Thoracic aorta (tissue), 2 donors: ENCODE measurements around the gene CTNNA3. TPM values are rescaled to one million over a fixed set of nuclear protein-coding genes. Genes with fewer than 3 reads are reported as not detected.

Source experiments
- ATAC-seq: fragments of 150-250 bp; one replicate; pipeline ENCODE4 v1.8.0; 2017; ENCODE audit warnings: low read depth; ENCODE audit not compliant: insufficient number of reproducible peaks, low FRiP score
- DNase-seq: peaks from one replicate; pipeline ENCODE4 v3.0.0-alpha.2; 2020; ENCODE audit warnings: low spot score
- H3K27ac ChIP-seq, 2 donors: fragments of 200-600 bp; sonication (generic); 1 replicate in 1 of 2; 2 replicates in 1 of 2; pipeline ENCODE4 v1.5.1; 2016; ENCODE audit warnings: mild to moderate bottlenecking in 2 of 2, moderate library complexity in 2 of 2
- H3K27me3 ChIP-seq: fragments of 200-600 bp; sonication (generic); replicated peaks from 2 replicates; pipeline ENCODE4 v1.6.0; 2016; ENCODE audit warnings: mild to moderate bottlenecking; ENCODE audit not compliant: insufficient read depth
- H3K36me3 ChIP-seq: fragments of 200-600 bp; sonication (generic); one replicate; pipeline ENCODE4 v1.5.1; 2016
- H3K4me1 ChIP-seq, 2 donors: fragments of 200-600 bp; sonication (generic); 1 replicate in 1 of 2; 2 replicates in 1 of 2; pipeline versions ENCODE4 v1.5.1 to v1.6.0; 2016; ENCODE audit warnings: low read depth in 2 of 2, mild to moderate bottlenecking in 1 of 2; ENCODE audit not compliant: control insufficient read depth in 1 of 2
- H3K4me3 ChIP-seq: fragments of 200-600 bp; sonication (generic); 2 replicates; pipeline ENCODE4 v1.5.1; 2016; ENCODE audit warnings: mild to moderate bottlenecking
- H3K9me3 ChIP-seq: fragments of 200-600 bp; sonication (generic); 2 replicates; pipeline ENCODE4 v1.5.1; 2016
- total RNA-seq, 2 donors: library from RNA; depleted of rRNA; stranded (reverse); fragments of >200 nt; gene quantifications; one replicate each; pipeline versions ENCODE4 v1.1.0 to v1.2.3, GENCODE V29; 2016
- TF ChIP-seq, protein P1 (sequence below): fragments of 200-600 bp; sonication (generic); IDR thresholded peaks from one replicate; pipeline ENCODE4 v1.5.1; 2019; ENCODE audit warnings: antibody characterized with exemption

CTNNA3 gene
- total RNA-seq, 2 donors from 2014 or later, result 0.95 to 1.2 TPM

DNA sequence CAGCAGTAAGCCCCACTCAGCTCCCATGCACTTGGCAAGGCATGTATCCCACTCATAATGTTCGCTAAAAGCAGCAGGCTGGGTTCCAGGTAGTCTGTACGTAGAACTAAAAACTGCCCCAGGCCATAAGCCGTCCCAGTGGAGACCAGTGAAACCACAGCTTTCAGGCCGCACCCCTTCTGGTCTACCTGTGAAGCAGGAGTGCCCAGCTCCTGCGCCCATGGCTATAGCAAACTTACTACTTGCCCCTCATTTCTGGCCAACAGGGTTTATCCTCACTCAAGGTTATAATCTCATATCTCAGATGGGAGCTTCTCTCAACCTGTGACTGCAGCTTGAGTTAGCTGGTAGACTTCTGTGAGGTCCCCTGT lies 1108.3 kb downstream of the CTNNA3 start:
- ATAC-seq, result no peak
- Histone ChIP-seq H3K9me3 (no peaks in the 10 kb centered on the region), H3K27ac (no peak overlapping the region), H3K4me3 (no peak overlapping the region), H3K27me3 (no peaks in the 10 kb centered on the region), H3K36me3 (no peaks in the 10 kb centered on the region), H3K4me1 (no peaks in the 10 kb centered on the region)
- TF ChIP-seq, protein P1, sequence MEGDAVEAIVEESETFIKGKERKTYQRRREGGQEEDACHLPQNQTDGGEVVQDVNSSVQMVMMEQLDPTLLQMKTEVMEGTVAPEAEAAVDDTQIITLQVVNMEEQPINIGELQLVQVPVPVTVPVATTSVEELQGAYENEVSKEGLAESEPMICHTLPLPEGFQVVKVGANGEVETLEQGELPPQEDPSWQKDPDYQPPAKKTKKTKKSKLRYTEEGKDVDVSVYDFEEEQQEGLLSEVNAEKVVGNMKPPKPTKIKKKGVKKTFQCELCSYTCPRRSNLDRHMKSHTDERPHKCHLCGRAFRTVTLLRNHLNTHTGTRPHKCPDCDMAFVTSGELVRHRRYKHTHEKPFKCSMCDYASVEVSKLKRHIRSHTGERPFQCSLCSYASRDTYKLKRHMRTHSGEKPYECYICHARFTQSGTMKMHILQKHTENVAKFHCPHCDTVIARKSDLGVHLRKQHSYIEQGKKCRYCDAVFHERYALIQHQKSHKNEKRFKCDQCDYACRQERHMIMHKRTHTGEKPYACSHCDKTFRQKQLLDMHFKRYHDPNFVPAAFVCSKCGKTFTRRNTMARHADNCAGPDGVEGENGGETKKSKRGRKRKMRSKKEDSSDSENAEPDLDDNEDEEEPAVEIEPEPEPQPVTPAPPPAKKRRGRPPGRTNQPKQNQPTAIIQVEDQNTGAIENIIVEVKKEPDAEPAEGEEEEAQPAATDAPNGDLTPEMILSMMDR, result no peak
- DNase-seq, result no peak

DNA sequence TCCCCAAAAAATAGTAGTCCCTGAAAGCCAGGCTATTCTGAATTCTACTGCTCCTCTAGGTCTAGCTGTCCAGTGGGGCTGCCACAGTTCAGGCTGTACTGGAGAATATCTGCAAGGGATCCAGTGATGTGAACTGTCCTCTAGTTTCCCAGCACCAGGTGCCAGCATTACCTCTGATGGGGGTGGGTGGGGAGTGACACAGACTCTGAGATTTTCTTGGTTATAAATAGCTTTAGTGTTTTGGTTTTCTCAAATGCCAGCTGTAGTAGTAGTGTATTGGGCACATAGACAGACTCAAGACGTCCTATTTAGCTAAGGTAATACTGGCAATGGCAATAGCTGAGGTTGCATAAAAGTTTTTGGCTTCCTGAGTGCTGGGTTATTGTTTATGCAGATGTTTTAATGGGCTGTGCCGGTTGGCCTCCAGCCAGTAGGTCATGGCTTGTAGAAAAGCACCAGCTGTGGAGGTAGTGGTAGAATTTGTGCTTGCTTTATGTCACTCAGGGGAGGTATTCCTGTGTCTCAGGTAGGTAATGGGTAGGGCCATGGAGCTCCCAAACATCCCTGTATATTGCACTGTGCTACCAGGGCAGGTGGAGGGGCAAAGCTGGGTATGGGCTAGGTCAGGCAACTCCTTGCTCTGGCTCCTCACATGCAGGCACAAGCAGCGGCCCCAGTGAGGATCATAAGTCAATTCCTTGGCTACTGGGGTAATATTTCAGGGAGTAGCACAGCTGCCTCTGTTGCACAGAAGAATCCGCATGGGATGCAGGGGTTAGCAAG lies 1108.9 kb downstream of the CTNNA3 start:
- ATAC-seq, result no peak
- Histone ChIP-seq H3K27me3 (no peaks in the 10 kb centered on the region), H3K4me1 (no peaks in the 10 kb centered on the region)

DNA sequence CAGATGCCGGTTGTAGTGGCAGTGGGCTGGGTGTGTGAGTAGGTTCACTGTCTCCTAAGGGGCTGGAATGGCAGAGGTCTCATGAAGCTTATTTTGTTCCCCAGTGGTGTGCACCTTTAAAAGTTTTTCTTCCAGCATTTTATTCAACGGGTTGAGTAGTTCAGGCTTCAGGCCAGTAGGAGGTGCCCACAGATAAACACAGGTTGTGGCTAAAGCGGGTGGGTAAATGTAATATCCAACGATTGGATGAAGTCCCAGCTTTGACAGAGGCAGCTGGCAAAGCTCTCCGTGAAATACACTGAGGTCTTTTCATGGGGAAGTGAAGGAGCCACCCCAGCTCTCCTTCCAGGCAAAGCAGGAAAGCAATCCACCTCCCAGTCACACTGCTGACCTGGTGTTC lies 1109.9 kb downstream of the CTNNA3 start:
- DNase-seq (no peak), ATAC-seq (no peak)
- TF ChIP-seq, protein P1, result no peak
- Histone ChIP-seq H3K27me3 (no peaks in the 10 kb centered on the region), H3K36me3 (no peaks in the 10 kb centered on the region), H3K4me3 (no peak overlapping the region), H3K9me3 (no peaks in the 10 kb centered on the region), H3K4me1 (no peaks in the 10 kb centered on the region), H3K27ac (no peak overlapping the region)

More for the DNA sequence above, 1108.9 kb downstream of the CTNNA3 start:
- Histone ChIP-seq H3K9me3 (no peaks in the 10 kb centered on the region), H3K27ac (no peak overlapping the region), H3K36me3 (no peaks in the 10 kb centered on the region), H3K4me3 (no peak overlapping the region)
- no peak for DNase-seq
- TF ChIP-seq, protein P1, result no peak

DNA sequence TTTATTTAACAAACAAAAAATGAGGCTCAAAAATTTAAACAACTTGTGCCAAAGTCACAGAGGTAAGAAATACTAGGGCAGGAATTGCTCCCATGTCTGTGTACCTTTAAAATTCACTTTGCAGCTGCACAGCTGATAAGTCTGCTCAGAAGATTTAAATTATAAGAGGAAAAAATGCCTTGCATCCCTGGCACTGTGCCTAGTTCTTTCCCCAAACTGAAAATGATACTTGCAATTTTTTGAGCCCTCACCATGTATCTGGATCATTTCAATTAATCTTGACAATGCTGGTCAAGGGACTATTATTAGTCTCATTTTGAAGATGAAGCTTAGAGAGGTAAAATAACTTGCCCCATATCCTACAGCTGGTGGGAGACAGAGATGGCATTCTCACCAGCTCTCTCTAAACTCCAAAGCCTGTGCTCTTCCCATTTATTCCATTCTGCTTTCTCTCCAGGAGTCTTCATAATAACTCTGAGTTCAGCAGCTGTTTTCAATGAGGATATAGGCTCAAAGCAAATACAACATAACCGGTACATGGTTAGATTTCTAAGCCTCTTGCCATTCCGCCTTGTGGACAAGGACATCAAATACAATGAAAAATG lies 1120.6 kb downstream of the CTNNA3 start:
- TF ChIP-seq, protein P1, result no peak
- DNase-seq (no peak), ATAC-seq (no peak)
- no peak overlapping the region for H3K27ac ChIP-seq
- no peaks in the 10 kb centered on the region for H3K36me3 ChIP-seq
- H3K4me1 ChIP-seq, result no peaks in the 10 kb centered on the region
- H3K9me3 ChIP-seq, result no peaks in the 10 kb centered on the region
- no peaks in the 10 kb centered on the region for H3K27me3 ChIP-seq
- H3K4me3 ChIP-seq, result no peak overlapping the region

DNA sequence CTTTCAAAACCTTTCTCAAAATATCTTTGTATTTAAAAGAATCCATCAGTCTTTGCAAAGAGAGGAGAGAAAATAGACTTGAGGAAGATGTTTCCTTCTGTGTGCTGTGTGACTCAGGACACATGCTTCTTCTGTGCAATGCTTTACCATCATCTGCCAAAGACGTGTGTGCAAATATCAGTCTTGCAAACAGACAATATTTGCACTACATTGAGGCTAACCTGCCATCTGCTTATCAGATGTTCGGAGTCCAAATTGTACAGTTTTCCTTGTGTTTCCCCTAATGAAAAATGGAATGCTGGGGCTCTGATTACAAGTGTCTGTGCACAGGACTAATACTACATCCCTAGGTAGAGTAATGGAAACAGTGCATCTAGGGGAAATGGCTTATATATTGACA lies 1123.3 kb downstream of the CTNNA3 start:
- Histone ChIP-seq H3K27me3 (no peaks in the 10 kb centered on the region), H3K27ac (no peak overlapping the region), H3K4me1 (no peaks in the 10 kb centered on the region), H3K36me3 (no peaks in the 10 kb centered on the region), H3K9me3 (no peaks in the 10 kb centered on the region), H3K4me3 (no peak overlapping the region)
- DNase-seq, result no peak
- no peak for ATAC-seq
- TF ChIP-seq, protein P1, result no peak
